NB4 (cell line): ENCODE measurements around the gene CAPZA3.

Experiments
- CTCF ChIP-seq: IDR thresholded peaks from one replicate; pipeline ENCODE4 v1.5.1; 2012; ENCODE audit warnings: low read depth, low read length
- POLR2A ChIP-seq: IDR thresholded peaks from 2 replicates; pipeline ENCODE4 v1.6.1; 2011; ENCODE audit warnings: mild to moderate bottlenecking; ENCODE audit not compliant: insufficient read length; ENCODE audit errors: extremely low read depth

DNA sequence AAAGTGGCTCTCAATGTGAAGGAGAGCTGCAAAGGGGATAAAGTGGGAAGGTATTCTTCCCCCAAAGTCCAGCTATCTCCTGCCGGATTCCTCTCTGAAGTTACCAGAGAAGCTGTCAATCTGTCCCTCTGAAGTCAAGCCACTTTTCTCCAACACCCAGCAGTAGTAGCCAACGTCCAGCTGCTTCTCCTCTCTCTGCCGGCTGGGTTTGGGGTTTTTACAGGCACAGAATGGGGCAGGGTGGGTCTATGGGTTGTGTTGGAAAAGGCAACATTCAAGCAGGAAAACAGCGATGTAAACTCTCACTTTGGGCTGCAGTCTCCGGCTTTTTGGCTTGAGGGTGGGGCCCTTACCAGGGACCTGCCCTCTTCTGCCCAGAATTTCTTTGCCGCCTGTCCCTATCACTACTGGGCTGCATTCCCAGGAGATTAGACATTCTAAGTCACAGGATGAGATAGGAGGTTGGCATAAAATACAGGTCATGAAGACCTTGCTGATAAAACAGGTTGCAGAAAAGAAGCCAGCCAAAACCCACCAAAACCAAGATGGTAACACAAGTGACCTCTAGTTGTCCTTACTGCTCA, 16.3 kb downstream of the CAPZA3 start:
- TF ChIP-seq CTCF (no peak), POLR2A (no peak)
